Measurements from ENCODE around the gene FGF14.

GRCh38 chr13:102400675-102401145, 1.1 kb downstream of the FGF14 start:
- TF ChIP-seq GATA3 (IDR thresholded peaks at IDR 0.05; ENCODE audit: low read depth, low read length): no peak
- no peak for TF ChIP-seq GATA2 (IDR thresholded peaks at IDR 0.05; ENCODE audit: low read depth, low read length)
